ENCODE data around the gene PALLD. TPM values are rescaled to one million over a fixed set of nuclear protein-coding genes. Genes with fewer than 3 reads are reported as not detected.

PALLD gene
- polyA plus RNA-seq, 1 donor from 2014 or later: 20.5 TPM

DNA sequence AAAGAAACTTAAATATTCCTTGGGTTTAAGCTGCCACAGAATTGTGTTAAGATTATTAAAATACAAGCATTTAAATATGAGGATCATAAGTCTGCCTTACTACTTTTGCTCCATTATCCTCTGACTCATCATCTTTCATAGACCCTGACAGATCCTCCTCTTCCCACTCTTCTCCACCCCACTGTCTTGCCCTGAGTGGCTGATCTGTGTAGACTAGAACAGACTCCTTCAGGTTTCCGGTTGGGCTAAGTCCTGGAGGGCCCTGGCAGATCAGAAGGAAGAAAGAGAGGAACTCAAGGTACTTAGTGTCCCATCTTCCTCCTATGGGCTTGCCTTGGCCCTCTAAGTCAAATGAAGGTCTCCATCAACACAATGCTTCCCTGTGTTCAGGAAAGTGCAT is 30.7 kb downstream of the PALLD start:
- Histone ChIP-seq H3K4me2 (ENCODE audit: low read length) (no peak overlapping the region), H3K4me3 (ENCODE audit: low read length) (no peak overlapping the region), H2AFZ (ENCODE audit: low read depth, low read length) (no peak overlapping the region), H3K9me2 (ENCODE audit: insufficient read depth, low read length) (no peaks in the 10 kb centered on the region), H3K9ac (ENCODE audit: low read length) (no peak overlapping the region), H3K9me3 (ENCODE audit: low read length) (no peaks in the 10 kb centered on the region), H4K20me1 (ENCODE audit: insufficient read depth) (no peaks in the 10 kb centered on the region), H3K27ac (ENCODE audit: low read length) (no peak overlapping the region), H3K36me3 (ENCODE audit: insufficient read depth, low read length) (no peaks in the 10 kb centered on the region), H3K79me2 (replicated peaks; ENCODE audit: insufficient read depth, low read length) (no peaks in the 10 kb centered on the region), H3F3A (ENCODE audit: insufficient read depth, low read length, poor library complexity, severe bottlenecking) (no peaks in the 10 kb centered on the region), H3K27me3 (ENCODE audit: insufficient read depth, low read depth, low read length) (no peaks in the 10 kb centered on the region)
- TF ChIP-seq RAD21 (conservative IDR thresholded peaks at IDR 0.05) (no peak), TAF1 (IDR thresholded peaks at IDR 0.05; ENCODE audit: low read depth) (no peak), EP300 (conservative IDR thresholded peaks at IDR 0.05; ENCODE audit: poor library complexity, severe bottlenecking) (no peak), MXI1 (conservative IDR thresholded peaks at IDR 0.05; ENCODE audit: poor library complexity, severe bottlenecking) (no peak), SMC3 (conservative IDR thresholded peaks at IDR 0.05; ENCODE audit: poor library complexity) (no peak), POLR2AphosphoS5 (IDR thresholded peaks at IDR 0.05) (no peak), EZH2 (IDR thresholded peaks at IDR 0.05; ENCODE audit: borderline replicate concordance, insufficient read depth, low read length, poor library complexity, severe bottlenecking) (no peak)
- TF ChIP-seq, protein P1, sequence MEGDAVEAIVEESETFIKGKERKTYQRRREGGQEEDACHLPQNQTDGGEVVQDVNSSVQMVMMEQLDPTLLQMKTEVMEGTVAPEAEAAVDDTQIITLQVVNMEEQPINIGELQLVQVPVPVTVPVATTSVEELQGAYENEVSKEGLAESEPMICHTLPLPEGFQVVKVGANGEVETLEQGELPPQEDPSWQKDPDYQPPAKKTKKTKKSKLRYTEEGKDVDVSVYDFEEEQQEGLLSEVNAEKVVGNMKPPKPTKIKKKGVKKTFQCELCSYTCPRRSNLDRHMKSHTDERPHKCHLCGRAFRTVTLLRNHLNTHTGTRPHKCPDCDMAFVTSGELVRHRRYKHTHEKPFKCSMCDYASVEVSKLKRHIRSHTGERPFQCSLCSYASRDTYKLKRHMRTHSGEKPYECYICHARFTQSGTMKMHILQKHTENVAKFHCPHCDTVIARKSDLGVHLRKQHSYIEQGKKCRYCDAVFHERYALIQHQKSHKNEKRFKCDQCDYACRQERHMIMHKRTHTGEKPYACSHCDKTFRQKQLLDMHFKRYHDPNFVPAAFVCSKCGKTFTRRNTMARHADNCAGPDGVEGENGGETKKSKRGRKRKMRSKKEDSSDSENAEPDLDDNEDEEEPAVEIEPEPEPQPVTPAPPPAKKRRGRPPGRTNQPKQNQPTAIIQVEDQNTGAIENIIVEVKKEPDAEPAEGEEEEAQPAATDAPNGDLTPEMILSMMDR (IDR thresholded peaks at IDR 0.05; ENCODE audit: poor library complexity, severe bottlenecking): no peak
- TF ChIP-seq, protein P2, sequence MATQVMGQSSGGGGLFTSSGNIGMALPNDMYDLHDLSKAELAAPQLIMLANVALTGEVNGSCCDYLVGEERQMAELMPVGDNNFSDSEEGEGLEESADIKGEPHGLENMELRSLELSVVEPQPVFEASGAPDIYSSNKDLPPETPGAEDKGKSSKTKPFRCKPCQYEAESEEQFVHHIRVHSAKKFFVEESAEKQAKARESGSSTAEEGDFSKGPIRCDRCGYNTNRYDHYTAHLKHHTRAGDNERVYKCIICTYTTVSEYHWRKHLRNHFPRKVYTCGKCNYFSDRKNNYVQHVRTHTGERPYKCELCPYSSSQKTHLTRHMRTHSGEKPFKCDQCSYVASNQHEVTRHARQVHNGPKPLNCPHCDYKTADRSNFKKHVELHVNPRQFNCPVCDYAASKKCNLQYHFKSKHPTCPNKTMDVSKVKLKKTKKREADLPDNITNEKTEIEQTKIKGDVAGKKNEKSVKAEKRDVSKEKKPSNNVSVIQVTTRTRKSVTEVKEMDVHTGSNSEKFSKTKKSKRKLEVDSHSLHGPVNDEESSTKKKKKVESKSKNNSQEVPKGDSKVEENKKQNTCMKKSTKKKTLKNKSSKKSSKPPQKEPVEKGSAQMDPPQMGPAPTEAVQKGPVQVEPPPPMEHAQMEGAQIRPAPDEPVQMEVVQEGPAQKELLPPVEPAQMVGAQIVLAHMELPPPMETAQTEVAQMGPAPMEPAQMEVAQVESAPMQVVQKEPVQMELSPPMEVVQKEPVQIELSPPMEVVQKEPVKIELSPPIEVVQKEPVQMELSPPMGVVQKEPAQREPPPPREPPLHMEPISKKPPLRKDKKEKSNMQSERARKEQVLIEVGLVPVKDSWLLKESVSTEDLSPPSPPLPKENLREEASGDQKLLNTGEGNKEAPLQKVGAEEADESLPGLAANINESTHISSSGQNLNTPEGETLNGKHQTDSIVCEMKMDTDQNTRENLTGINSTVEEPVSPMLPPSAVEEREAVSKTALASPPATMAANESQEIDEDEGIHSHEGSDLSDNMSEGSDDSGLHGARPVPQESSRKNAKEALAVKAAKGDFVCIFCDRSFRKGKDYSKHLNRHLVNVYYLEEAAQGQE (IDR thresholded peaks at IDR 0.05; ENCODE audit: borderline replicate concordance): no peak

DNA sequence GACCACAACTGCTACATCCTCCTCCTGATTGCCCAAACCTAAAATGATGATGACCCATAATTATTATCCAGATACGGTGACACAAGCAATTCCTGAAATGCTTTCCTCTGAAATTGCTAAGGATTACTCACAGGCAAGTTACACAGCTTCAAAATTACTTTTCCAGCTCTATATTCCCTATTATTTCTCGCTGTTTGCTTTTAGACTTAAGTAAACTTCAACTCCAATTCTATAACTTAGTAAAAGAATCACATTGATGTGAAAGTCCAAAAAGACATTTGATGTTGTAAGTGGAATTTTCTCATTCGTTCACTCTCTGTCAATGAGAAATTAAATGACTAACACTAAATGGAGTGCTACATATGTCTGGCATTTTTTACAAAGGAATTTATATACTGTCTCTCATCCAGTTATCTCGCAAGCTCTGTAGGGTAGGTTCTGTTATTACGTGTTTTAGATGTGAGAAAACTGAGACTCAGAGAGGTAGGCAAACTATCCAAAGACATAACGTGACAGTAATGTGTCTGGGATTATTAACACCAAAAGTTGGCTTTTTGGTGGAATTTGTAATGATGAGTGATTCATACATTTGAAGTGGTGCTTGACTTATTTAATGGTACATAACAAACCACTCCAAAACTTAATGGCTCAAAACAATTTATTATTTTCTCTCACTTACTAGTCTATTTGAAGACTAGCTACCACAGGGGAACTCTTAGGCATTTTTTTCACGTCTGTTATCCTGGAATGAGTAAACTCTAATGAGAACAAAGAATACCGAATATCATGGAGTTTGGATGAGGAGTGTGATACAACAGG is 31.5 kb downstream of the PALLD start:
- H3K9ac ChIP-seq (ENCODE audit: low read length): no peak overlapping the region
- no peaks in the 10 kb centered on the region for H3K79me2 ChIP-seq (replicated peaks; ENCODE audit: insufficient read depth, low read length)
- no peak for TF ChIP-seq RAD21 (conservative IDR thresholded peaks at IDR 0.05)
- TF ChIP-seq, protein P2 (IDR thresholded peaks at IDR 0.05; ENCODE audit: borderline replicate concordance): no peak
- no peak for TF ChIP-seq EZH2 (IDR thresholded peaks at IDR 0.05; ENCODE audit: borderline replicate concordance, insufficient read depth, low read length, poor library complexity, severe bottlenecking)
- no peak overlapping the region for H3K27ac ChIP-seq (ENCODE audit: low read length)
- H3K36me3 ChIP-seq (ENCODE audit: insufficient read depth, low read length): no peaks in the 10 kb centered on the region
- H3K4me2 ChIP-seq (ENCODE audit: low read length): no peak overlapping the region
- H3K4me3 ChIP-seq (ENCODE audit: low read length): no peak overlapping the region
- no peaks in the 10 kb centered on the region for H4K20me1 ChIP-seq (ENCODE audit: insufficient read depth)
- no peaks in the 10 kb centered on the region for H3K9me3 ChIP-seq (ENCODE audit: low read length)
- no peaks in the 10 kb centered on the region for H3F3A ChIP-seq (ENCODE audit: insufficient read depth, low read length, poor library complexity, severe bottlenecking)
- no peaks in the 10 kb centered on the region for H3K9me2 ChIP-seq (ENCODE audit: insufficient read depth, low read length)
- no peaks in the 10 kb centered on the region for H3K27me3 ChIP-seq (ENCODE audit: insufficient read depth, low read depth, low read length)
- no peak overlapping the region for H2AFZ ChIP-seq (ENCODE audit: low read depth, low read length)
